ENCODE data around the gene TFR2. TPM values are rescaled to one million over a fixed set of nuclear protein-coding genes. Genes with fewer than 3 reads are reported as not detected.
"Not testable (repeated sequence)": the region's sequence is repeated elsewhere in the genome, so short reads cannot be mapped to it uniquely, and the experiment has no call there.

TFR2 gene
- total RNA-seq, 1 donor from 2014 or later: 21.2 TPM

DNA sequence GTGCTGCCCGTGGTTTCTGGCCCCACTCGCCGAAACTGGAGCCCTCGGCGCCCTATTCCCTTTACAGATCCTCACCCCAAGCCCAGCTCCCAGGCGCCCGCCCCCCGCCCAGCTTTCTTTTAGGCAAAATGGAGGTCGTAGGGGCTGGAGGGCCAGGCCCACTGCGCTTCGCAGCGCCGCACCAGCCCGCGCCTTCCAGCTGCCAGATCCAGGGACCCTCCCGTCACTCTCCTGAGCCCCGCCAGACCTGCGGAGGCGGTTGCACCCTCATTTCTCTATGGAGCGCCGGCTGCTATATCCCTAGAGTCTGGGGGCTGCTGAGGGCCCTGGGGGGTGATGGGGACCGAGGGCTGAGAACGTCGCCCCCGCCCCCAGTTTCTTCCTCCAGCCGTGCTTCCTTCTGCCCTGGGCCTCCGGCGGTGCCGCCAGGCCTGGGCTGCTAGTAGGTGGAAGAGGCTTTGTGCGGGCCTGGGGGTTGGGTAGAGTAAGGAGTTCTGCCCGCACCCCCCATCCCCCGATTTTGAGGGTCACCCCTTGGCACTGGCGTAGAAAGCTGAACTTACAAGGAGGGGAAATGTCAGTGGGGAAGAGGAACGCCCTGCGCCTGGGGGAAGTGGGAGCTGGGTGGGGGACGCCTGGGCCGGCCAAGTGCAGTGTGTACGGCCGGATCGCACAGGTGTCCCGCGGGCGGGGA is 33.2 kb upstream of the TFR2 start:
- peak; percentile 77 for DNase-seq
- H3K4me3 Mint-ChIP-seq: peak overlapping the region; percentile 96
- H3K36me3 Mint-ChIP-seq (ENCODE audit: low read depth): peaks cover 22% of the 10 kb centered on the region
- intact Hi-C loops (cut with micrococcal nuclease): no loop called here
- H3K4me1 Mint-ChIP-seq: peaks cover 14% of the 10 kb centered on the region
- H3K27me3 Mint-ChIP-seq: peaks cover 11% of the 10 kb centered on the region
- peak overlapping the region; percentile 94 for H3K27ac Mint-ChIP-seq
- no peaks in the 10 kb centered on the region for H3K9me3 Mint-ChIP-seq

DNA sequence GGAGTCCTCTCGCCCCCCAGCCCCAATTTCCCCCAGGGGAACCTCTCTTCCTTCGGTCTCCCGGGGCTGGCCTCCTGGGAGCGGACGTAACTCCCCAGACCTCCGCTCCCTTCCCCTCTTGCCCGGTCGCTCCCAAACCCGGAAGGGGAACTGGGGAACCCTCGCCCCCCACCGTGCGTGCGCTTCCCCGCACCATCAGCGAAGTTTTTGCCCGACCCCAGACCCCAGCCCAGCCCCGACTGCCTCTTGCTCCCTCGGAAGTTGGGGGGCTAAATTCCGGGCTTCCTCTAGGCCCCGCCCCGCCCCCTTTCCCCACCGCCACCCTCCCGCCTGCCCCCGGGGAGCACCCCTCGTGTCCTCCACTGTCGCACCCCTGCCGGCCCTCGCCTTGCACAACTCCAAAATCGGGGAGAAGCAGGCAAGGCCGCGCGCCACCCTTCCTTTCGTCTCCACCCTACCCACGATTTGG is 32.6 kb upstream of the TFR2 start:
- intact Hi-C loops (cut with micrococcal nuclease): loop anchor here (1.0 to 2.0 kb wide), 5 partner anchors 17 to 88 kb away; partner anchors contain the start of genes ACTL6B, FBXO24, LRCH4 and MOSPD3
- Mint-ChIP-seq H3K27me3 (peaks cover 14% of the 10 kb centered on the region), H3K4me1 (peaks cover 12% of the 10 kb centered on the region), H3K9me3 (no peaks in the 10 kb centered on the region), H3K36me3 (ENCODE audit: low read depth) (peaks cover 18% of the 10 kb centered on the region), H3K4me3 (peak overlapping the region; percentile 96), H3K27ac (peak overlapping the region; percentile 94)
- peak; percentile 80 for DNase-seq

- H3K4me3 Mint-ChIP-seq: peak within 1 kb of the TSS; percentile 96
- peak; percentile 100 for DNase-seq
- H3K27me3 Mint-ChIP-seq: peaks cover 14% of the 10 kb centered on the region
- H3K4me1 Mint-ChIP-seq: peaks cover 12% of the 10 kb centered on the region
- H3K9me3 Mint-ChIP-seq: no peaks in the 10 kb centered on the region
- peaks cover 17% of the 10 kb centered on the region for H3K36me3 Mint-ChIP-seq (ENCODE audit: low read depth)
- peak within 1 kb of the TSS; percentile 94 for H3K27ac Mint-ChIP-seq
- intact Hi-C loops (cut with micrococcal nuclease): loop anchor here (1.0 to 2.0 kb wide), 5 partner anchors 17 to 87 kb away; partner anchors contain the start of genes ACTL6B, FBXO24, LRCH4 and MOSPD3
These were observed 32.1 kb upstream of the TFR2 start, which contains the start of gene GNB2 for GRCh38 chr7:100673302-100673941. TSS of gene GNB2 (plus strand) at chr7:100673740. CDS start at chr7:100676266, 2,526 bp downstream.

DNA sequence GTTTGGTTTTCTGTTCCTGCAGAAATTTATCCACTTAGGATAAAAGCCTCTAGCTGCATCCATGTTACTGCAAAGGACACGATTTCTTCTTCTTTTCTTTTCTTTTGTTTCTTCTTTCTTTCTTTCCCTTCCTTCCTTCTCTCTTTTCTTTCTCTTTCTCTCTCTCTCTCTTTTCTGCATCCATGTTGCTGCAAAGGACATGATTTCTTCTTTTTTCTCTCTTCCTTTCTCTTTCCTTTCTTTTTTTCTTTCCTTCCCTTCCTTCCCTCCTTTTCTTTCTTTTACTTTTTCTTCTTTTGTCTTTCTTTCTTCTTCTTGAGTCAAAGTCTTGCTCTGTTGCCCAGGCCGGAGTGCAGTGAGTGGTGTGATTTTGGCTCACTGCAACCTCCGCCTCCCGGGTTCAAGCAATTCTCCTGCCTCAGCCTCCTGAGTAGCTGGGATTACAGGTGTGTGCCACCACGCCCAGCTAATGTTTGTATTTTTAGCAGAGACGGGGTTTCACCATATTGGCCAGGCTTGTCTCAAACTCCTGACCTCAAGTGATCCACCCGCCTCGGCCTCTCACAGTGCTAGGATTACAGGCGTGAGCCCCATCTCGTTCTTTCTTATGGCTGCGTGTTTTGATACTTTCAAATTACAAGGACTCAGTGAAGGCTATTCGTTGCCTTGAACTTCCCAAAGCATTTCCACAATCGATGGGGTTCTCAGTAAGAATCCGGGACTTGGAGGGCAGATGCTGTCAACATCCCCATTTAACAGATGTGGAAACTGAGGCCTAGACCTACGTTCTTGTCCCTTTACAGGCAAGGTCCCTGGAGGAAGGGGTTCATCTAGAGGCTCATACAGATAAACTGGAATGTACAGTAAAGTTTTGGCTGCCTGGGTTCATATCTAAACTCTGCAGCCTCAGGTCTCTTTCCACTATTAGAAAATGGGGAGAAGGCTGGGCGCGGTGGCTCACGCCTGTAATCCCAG is 30.3 kb upstream of the TFR2 start:
- DNase-seq: no peak
- Mint-ChIP-seq H3K4me1 (peaks cover 11% of the 10 kb centered on the region), H3K36me3 (ENCODE audit: low read depth) (peaks cover 7% of the 10 kb centered on the region), H3K4me3 (no peak overlapping the region), H3K27ac (no peak overlapping the region), H3K27me3 (peaks cover 20% of the 10 kb centered on the region), H3K9me3 (no peaks in the 10 kb centered on the region)
- intact Hi-C loops (cut with micrococcal nuclease): loop anchor here (2.0 kb wide), 1 partner anchor 15 kb away; the partner anchor contains the start of gene ACTL6B

DNA sequence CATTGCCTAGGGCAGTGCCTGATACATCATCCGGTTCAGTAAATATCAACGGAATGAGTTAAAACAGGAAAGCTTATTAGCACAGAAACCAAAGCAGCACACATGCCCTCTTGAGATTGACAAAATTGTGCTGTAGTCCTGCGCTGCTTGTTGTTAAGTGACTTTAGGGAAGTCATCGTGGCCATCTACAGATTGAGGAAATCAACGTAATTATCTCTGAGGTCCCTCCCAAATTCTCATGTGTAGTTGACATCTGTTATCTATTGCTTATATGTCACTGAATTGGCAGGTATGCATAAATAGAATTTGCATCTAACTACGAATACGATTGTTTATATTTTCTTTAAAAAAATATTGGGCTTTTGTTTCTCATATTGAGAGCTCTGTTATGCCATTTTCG is 28.7 kb upstream of the TFR2 start:
- Mint-ChIP-seq H3K4me3 (no peak overlapping the region), H3K27me3 (peaks cover 24% of the 10 kb centered on the region), H3K4me1 (peaks cover 7% of the 10 kb centered on the region), H3K36me3 (ENCODE audit: low read depth) (peaks cover 3% of the 10 kb centered on the region), H3K9me3 (no peaks in the 10 kb centered on the region), H3K27ac (no peak overlapping the region)
- intact Hi-C loops (cut with micrococcal nuclease): no loop called here
- no peak for DNase-seq

- H3K9me3 Mint-ChIP-seq; H3K4me1 Mint-ChIP-seq; intact Hi-C loops (cut with micrococcal nuclease); H3K4me3 Mint-ChIP-seq; DNase-seq; H3K36me3 Mint-ChIP-seq (ENCODE audit: low read depth); H3K27ac Mint-ChIP-seq: not testable (repeated sequence)
- H3K27me3 Mint-ChIP-seq: peaks cover 24% of the 10 kb centered on the region
These were observed 27.8 kb upstream of the TFR2 start for GRCh38 chr7:100669106-100669505.

DNA sequence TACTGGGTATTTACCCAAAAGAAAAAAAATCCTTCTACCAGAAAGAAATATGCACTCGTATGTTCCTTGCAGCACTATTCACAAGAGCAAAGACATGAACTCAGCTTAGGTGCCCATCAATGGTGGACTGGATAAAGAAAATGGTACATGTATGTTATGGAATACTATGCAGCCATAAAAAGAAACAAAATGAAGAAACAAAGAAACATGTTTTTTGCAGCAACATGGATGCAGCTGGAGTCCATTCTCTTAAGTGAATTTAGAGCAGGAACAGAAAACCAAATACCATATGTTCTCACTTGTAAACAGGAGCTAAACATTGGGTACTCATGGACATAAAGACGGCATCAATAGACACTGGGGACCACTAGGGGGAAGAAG is 26.7 kb upstream of the TFR2 start:
- Mint-ChIP-seq H3K36me3 (ENCODE audit: low read depth) (no peaks in the 10 kb centered on the region), H3K27me3 (peaks cover 24% of the 10 kb centered on the region), H3K4me3 (no peak overlapping the region), H3K27ac (no peak overlapping the region), H3K9me3 (no peaks in the 10 kb centered on the region), H3K4me1 (peaks cover 5% of the 10 kb centered on the region)
- DNase-seq: no peak
- intact Hi-C loops (cut with micrococcal nuclease): no loop called here

DNA sequence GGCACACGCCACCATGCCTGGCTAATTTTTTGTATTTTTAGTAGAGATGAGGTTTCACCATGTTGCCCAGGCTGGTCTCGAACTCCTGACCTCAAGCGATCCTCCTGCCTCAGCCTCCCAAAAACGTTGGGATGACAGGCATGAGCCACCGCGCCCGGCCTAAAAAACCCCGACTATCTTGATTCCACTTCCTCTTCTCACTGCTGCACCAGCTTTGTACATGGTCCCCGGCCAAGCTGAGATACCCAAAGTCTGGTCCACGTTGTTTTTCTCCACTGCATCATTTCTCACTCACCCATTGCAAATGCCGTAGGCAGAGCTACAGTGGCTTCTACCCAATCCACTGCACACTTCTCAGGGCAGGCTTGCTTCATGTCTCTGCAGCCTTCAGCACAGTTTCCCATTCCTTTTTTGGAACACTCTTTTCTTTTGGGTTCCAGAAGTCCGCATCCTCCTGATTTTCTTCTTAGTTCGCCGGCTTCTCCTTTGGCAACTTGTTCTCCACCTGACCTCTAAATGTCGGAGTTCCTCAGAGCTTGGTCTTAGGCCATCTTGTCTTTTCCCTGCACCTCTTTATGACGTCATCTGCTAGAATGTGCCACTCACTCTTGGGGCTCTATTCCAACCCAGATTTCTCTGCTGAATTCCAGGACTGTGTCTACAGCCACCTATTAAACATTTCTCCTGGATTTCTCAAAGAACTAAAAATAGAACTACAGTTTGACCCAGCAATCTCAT is 26.1 kb upstream of the TFR2 start:
- Mint-ChIP-seq H3K9me3 (no peaks in the 10 kb centered on the region), H3K4me3 (no peak overlapping the region), H3K27ac (no peak overlapping the region), H3K36me3 (ENCODE audit: low read depth) (no peaks in the 10 kb centered on the region), H3K4me1 (peaks cover 3% of the 10 kb centered on the region), H3K27me3 (peaks cover 24% of the 10 kb centered on the region)
- intact Hi-C loops (cut with micrococcal nuclease): no loop called here
- no peak for DNase-seq

- Mint-ChIP-seq H3K4me3 (no peak overlapping the region), H3K36me3 (ENCODE audit: low read depth) (no peaks in the 10 kb centered on the region), H3K27ac (no peak overlapping the region), H3K27me3 (peaks cover 13% of the 10 kb centered on the region), H3K9me3 (no peaks in the 10 kb centered on the region), H3K4me1 (peaks cover 1% of the 10 kb centered on the region)
- no peak for DNase-seq
- intact Hi-C loops (cut with micrococcal nuclease): no loop called here
These were observed 23.9 kb upstream of the TFR2 start for GRCh38 chr7:100665168-100665726.

GRCh38 chr7:100662194-100662776 is 20.9 kb upstream of the TFR2 start:
- H3K36me3 Mint-ChIP-seq (ENCODE audit: low read depth); intact Hi-C loops (cut with micrococcal nuclease); DNase-seq; H3K9me3 Mint-ChIP-seq; H3K4me1 Mint-ChIP-seq; H3K27ac Mint-ChIP-seq; H3K4me3 Mint-ChIP-seq: not testable (repeated sequence)
- H3K27me3 Mint-ChIP-seq: peaks cover 21% of the 10 kb centered on the region

DNA sequence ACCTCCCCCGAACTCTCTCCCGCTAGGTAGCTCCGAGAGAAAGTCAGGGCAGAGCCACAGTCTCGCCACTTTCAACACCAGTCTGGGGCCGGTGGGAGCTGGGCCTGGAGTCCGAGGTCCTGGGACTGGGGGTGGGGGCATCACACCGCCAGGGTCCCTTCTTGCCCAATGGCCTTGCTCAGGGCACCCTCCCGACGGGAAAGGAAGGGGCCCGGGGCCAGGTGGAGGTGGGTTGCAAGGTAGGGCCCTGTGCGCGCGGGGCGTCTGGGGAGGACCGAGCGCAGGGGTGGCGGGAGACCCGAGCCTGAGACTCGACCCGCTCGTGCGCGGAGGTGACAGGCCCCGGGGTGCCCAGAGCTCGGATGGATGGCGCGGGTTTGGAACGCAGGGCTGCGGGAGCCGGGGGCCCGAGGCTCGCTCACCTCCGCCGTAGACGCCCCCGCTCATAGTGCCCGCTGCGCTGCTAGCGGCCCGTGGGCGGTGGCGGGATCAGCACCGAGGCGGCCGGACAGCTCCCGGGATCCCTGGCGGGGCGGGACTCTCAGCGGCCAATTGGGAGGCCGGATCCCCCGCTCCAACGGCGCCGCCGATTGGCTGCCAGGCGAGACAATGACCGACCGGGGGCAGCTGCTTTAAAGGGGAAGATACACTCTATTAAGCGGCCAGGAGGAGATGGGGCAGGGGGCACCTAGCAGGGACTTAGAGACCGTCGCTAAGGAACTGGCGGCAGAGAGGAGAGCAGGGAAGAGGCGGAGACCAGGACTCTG is 14.7 kb upstream of the TFR2 start, which contains the start of gene ACTL6B:
ACTL6B (minus strand) TSS at position 541 of the 767 bp plus-strand sequence; CDS start at position 447, 94 bp downstream.
- H3K27ac Mint-ChIP-seq: no peak within 1 kb of the TSS
- DNase-seq: peak; percentile 93
- H3K36me3 Mint-ChIP-seq (ENCODE audit: low read depth): no peaks in the 10 kb centered on the region
- peaks cover 5% of the 10 kb centered on the region for H3K4me1 Mint-ChIP-seq
- H3K4me3 Mint-ChIP-seq: no peak within 1 kb of the TSS
- H3K9me3 Mint-ChIP-seq: no peaks in the 10 kb centered on the region
- peaks cover 33% of the 10 kb centered on the region for H3K27me3 Mint-ChIP-seq
- intact Hi-C loops (cut with micrococcal nuclease): loop anchor here (2.0 kb wide), 1 partner anchor 17 kb away; the partner anchor contains the start of gene GNB2
